ENCODE measurements around the gene GATA2. TPM values are rescaled to one million over a fixed set of nuclear protein-coding genes. Genes with fewer than 3 reads are reported as not detected.

GATA2 gene
- total RNA-seq, 1 donor from 2014 or later = under 0.01 TPM

GRCh38 chr3:128482666-128483656 is 10.0 kb downstream of the GATA2 start:
- no peak for TF ChIP-seq CTCF (IDR thresholded peaks at IDR 0.05; ENCODE audit: insufficient read depth, low read length, severe bottlenecking)
- no peaks in the 10 kb centered on the region for H3K36me3 ChIP-seq (ENCODE audit: control insufficient read depth, insufficient read depth, low read length)
- DNase-seq (ENCODE audit: low read depth) = peak; percentile 25
- FAIRE-seq = no peak
- no peak overlapping the region for H3K4me3 ChIP-seq (ENCODE audit: low read depth, low read length)
- H3K27me3 ChIP-seq (ENCODE audit: control insufficient read depth, insufficient read depth, low read length) = peaks cover 62% of the 10 kb centered on the region

- peaks cover 62% of the 10 kb centered on the region for H3K27me3 ChIP-seq (ENCODE audit: control insufficient read depth, insufficient read depth, low read length)
- FAIRE-seq (no peak), DNase-seq (ENCODE audit: low read depth) (no peak)
- TF ChIP-seq CTCF (IDR thresholded peaks at IDR 0.05; ENCODE audit: insufficient read depth, low read length, severe bottlenecking) = no peak
- no peak overlapping the region for H3K4me3 ChIP-seq (ENCODE audit: low read depth, low read length)
- no peaks in the 10 kb centered on the region for H3K36me3 ChIP-seq (ENCODE audit: control insufficient read depth, insufficient read depth, low read length)
Measured at GRCh38 chr3:128482175-128482574, 10.8 kb downstream of the GATA2 start.

- peaks cover 56% of the 10 kb centered on the region for H3K27me3 ChIP-seq (ENCODE audit: control insufficient read depth, insufficient read depth, low read length)
- FAIRE-seq = no peak
- TF ChIP-seq CTCF (IDR thresholded peaks at IDR 0.05; ENCODE audit: insufficient read depth, low read length, severe bottlenecking) = no peak
Measured at GRCh38 chr3:128481438-128481942, 11.5 kb downstream of the GATA2 start.

GRCh38 chr3:128480717-128481437 is 12.1 kb downstream of the GATA2 start:
- DNase-seq (ENCODE audit: low read depth) (no peak), FAIRE-seq (no peak)
- Histone ChIP-seq H3K4me3 (ENCODE audit: low read depth, low read length) (no peak overlapping the region), H3K36me3 (ENCODE audit: control insufficient read depth, insufficient read depth, low read length) (no peaks in the 10 kb centered on the region), H3K27me3 (ENCODE audit: control insufficient read depth, insufficient read depth, low read length) (peaks cover 49% of the 10 kb centered on the region)
- no peak for TF ChIP-seq CTCF (IDR thresholded peaks at IDR 0.05; ENCODE audit: insufficient read depth, low read length, severe bottlenecking)

More at GRCh38 chr3:128481438-128481942, 11.5 kb downstream of the GATA2 start:
- no peak for DNase-seq (ENCODE audit: low read depth)
- H3K36me3 ChIP-seq (ENCODE audit: control insufficient read depth, insufficient read depth, low read length) = no peaks in the 10 kb centered on the region
- no peak overlapping the region for H3K4me3 ChIP-seq (ENCODE audit: low read depth, low read length)

- Histone ChIP-seq H3K27me3 (ENCODE audit: control insufficient read depth, insufficient read depth, low read length) (peaks cover 43% of the 10 kb centered on the region), H3K36me3 (ENCODE audit: control insufficient read depth, insufficient read depth, low read length) (no peaks in the 10 kb centered on the region), H3K4me3 (ENCODE audit: low read depth, low read length) (no peak overlapping the region)
- no peak for TF ChIP-seq CTCF (IDR thresholded peaks at IDR 0.05; ENCODE audit: insufficient read depth, low read length, severe bottlenecking)
- no peak for DNase-seq (ENCODE audit: low read depth)
- FAIRE-seq = no peak
Measured at GRCh38 chr3:128480278-128480677, 12.7 kb downstream of the GATA2 start.

Data from bronchial epithelial cell (primary cell).